ENCODE measurements around the gene ARHGAP9.
A peak's percentile ranks its signal among the peaks of the same experiment; 100 is the strongest.
"Not testable (repeated sequence)": the region's sequence is repeated elsewhere in the genome, so short reads cannot be mapped to it uniquely, and the experiment has no call there.

Gene ARHGAP9

DNA sequence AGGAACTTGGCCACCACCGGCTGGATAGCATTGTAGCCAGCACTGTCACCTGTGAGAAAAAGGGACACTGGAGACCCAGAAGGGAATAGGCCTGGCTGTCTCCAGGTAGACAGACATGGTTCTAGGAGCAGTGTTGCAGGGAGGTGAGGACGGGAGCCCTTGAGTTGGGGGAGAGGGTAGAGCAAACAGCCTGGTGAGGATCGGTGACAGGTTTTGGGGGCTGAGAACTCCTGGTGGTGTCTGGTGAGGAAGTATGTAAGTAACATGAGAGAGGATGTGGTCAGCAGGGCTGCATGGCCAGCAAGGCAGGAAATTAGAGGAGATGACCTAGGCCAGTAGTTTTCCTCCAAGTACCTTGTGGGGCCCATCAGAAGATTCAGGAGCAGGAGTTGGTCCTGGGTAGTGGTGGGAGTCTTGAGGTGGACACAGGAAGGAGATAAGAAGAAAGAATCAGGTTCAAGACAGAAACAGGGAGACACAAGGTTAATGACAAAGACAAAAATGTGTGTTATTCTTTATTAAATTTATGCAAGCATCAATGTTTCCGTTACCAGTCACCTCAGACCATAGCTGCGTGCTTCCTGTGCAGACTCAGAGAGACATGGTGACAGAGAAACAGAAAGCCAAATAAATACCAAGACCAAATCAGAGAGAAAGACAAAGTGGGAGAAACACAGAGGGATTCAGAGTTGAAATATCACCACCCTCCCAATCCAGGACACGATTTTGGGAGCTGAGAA lies at the start of gene ARHGAP9:
ARHGAP9 (minus strand) TSS at position 491 of the 740 bp plus-strand sequence; CDS start at position 31, 460 bp downstream.
- peak; percentile 68 for DNase-seq

GRCh38 chr12:57528831-57529555 lies 49.3 kb upstream of the ARHGAP9 start:
- no peak for DNase-seq

DNA sequence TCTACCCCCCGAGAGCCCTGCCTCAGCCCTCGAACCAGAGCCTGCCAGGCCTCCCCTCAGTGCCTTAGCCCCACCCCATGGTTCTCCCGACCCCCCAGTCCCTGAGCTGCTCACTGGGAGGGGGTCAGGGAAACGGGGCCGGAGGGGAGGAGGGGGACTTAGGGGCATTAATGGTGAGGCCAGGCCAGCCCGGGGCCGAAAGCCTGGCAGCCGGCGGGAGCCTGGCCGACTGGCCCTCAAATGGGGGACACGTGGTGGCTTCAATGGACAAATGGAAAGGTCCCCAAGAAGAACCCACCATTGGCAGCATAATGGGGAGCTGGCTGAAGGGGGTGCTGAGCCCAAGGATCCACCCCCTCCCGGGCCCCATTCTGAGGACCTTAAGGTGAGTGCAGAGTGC lies 48.5 kb upstream of the ARHGAP9 start:
- no peak for DNase-seq

- no peak for DNase-seq
Measured at GRCh38 chr12:57527184-57527583, 47.5 kb upstream of the ARHGAP9 start.

GRCh38 chr12:57526477-57527126 lies 46.9 kb upstream of the ARHGAP9 start:
- DNase-seq = no peak

DNA sequence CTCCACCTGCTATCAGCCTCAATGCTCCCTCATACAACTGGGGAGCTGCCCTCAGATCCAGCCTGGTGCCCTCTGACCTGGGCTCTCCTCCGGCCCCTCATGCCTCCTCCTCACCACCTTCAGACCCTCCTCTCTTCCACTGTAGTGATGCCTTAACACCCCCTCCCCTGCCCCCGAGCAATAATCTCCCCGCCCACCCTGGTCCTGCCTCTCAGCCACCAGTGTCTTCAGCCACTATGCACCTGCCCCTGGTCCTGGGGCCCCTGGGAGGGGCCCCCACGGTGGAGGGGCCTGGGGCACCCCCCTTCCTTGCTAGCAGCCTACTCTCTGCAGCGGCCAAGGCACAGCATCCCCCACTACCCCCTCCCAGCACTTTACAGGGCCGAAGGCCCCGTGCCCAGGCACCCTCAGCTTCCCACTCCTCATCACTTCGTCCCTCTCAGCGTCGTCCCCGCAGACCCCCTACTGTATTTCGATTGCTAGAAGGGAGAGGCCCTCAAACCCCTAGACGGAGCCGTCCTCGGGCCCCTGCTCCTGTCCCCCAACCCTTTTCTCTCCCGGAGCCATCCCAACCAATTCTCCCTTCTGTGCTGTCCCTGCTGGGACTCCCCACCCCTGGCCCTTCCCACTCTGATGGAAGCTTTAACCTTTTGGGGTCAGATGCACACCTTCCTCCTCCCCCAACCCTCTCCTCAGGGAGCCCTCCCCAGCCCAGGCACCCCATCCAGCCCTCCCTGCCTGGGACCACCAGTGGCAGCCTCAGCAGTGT lies 46.1 kb upstream of the ARHGAP9 start:
- no peak for DNase-seq

DNA sequence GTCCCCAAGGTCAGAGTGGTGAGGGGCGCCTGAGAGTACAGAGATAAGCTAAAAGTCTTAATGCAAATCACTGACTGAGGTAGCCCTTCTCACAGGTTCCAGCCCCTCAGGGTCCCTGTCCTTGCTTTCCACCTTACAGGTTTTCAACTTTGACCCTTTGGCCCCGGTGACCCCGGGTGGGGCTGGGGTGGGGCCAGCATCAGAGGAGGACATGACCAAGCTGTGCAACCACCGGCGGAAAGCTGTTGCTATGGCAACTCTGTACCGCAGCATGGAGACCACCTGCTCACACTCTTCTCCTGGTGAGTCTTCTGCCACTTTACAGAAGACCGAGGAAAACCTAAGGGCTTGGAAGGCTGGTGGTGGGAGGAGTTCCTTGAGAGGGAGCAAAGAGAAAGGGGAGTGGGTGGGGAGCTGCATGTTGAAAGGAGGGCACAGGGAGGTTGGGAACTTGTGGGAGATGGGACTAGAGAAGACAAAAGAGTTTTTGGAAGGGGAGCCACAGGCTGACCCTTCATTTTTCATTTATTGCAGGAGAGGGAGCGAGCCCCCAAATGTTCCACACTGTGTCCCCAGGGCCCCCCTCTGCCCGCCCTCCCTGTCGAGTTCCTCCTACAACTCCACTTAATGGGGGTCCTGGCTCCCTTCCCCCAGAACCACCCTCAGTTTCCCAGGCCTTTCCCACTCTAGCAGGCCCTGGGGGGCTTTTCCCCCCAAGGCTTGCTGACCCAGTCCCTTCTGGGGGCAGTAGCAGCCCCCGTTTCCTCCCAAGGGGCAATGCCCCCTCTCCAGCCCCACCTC lies 45.3 kb upstream of the ARHGAP9 start:
- no peak for DNase-seq

GRCh38 chr12:57523706-57524614 lies 44.3 kb upstream of the ARHGAP9 start:
- no peak for DNase-seq

DNA sequence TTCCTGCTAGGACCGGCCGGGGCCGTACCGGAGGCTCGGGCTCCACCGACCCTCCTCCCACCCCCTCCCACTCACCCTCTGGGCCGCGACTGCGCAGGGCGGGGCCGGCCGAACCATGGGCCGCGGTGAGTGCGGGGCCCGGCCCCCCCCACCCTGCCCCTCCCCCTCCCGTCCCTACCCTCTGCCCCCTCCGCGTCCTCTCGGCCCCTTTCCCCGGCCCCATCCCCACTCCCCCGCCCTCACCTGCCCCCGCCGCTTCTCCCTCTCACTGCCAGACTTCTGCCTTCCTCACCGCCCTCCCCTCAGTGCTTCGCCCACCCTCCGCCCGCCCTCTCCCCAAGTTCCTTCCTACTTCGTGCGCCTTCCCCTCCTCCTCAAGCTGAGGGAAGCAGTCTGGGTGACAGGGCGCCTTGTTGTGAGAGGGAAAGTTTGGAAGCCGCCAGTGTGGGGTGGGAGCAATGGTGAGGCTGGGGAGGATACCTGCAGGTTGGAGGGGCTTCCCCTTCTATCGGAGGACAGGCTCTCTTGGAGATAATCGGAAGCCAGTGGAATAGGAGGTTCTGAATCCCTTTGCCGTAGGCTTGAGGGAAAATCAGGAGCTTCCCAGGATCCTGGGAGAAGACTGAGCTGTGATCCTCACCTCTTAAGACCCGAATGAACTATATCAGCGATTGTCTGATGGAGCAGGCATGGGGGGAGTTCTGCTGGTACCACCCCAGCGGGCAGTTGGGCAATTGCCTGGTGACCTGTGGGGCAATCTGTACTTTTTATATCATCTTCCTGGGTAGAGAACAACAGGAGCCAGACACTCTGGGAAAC lies 43.4 kb upstream of the ARHGAP9 start:
- DNase-seq = peak; percentile 42

GRCh38 chr12:57522011-57522886 lies 42.6 kb upstream of the ARHGAP9 start, which contains the start of gene MBD6:
TSS of gene MBD6 (plus strand) at chr12:57522824. CDS start at chr12:57524304, 1,480 bp downstream.
- DNase-seq = peak; percentile 90

DNA sequence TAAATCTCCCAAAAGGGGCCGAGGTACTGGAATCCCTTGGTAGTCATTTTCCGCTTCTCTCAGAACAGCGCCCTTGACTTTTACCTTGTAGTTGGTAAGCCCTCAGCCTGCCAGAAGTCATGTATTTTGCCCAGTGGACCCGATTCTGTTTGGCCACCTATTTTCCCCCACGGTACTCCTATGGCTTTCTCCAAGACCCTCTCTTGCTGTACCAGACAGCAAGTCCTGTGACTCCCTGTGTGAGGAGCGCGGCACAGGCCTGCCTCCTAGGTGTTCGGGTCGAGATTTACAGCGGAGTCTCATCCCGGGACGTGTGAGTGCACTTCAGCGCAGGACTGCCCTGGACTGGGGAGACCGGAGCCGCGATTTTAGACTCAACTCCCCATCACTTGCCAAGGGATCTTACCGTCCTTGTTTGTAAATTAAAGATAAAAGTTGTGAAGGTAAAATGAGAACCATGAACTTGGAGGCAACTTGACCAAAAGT lies 41.9 kb upstream of the ARHGAP9 start:
- DNase-seq = no peak

DNA sequence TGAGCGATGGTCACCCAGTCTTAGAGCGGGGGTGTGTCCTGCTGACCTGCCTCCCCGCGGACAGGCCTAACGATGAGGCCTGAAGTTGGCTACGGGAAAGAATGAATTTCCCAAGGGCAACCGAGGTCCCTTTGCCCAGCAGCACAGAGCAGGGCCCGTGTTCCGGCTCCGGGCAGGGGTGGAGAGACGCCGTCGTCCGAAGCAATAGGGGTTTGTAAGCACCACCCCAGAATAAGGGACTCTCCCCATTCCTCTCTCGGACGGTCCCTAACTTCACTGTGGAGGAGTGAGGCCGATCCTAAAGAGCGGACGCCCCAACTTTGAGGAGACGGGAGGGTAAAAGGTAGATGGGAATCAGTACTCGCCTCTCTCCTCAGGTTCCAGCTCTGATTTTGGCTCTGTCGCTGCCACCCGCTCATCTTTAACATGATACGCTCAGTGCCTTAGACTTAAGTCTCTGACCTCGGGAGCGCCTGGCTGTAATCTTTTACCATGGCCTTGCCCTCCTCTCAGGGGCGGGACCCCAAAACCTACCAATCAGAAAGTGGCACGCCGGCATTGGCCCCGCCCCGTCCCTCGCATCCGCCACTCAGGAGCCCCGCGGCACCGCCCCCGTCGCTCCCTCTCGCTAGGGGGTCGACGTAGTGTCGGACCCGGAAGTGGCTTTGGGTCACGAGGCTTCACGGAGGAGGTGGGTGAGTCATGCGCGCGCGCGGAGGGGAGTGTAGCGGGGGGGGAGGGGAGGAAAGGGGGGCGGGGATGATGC lies 40.6 kb upstream of the ARHGAP9 start, which contains the start of gene DDIT3:
DDIT3 (minus strand) TSS at position 462 of the 766 bp plus-strand sequence. CDS start 3,108 bp downstream, outside the sequence.
- peak; percentile 100 for DNase-seq

GRCh38 chr12:57519796-57520052 lies 40.1 kb upstream of the ARHGAP9 start:
- DNase-seq = peak; percentile 27

DNA sequence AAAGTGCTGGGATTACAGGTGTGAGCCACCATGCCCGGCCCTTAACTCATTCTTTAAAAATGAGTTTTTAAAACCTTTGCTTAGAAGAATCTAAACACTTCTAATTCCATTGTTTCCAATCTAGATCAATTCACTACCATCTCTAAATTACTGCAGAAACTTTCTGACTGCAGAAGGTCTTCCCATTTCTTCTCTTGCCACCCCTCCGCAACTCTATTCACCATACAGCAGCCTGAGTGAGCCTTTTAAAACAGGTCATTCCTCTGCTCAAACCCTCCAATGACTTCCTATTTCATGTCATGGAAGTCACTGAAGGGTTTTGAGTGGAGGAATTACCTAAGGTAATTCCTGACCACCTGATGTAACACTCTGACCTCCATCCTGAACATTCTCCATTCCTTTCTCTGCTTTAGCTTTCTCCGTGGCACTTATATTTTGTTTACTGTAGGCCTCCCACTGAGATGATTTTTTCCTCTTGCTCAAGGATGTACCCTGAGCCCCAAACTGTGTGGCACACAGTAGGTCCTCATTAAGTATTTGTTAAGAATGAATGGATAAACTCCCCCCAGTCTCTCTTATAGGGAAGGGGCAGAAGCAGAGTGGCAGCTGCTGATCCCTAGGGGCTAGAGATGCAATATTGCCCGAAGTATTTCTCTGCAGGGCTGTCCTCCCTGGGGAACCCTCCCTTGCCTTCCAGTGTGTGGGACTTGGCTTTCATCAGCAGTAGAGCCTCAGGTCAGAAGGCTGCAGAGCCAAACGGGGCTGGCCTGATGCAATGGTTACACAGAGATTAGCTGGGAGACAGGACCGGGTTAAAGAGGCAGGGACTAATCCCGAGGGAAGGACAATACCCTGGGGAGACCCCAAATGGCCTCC lies 39.5 kb upstream of the ARHGAP9 start:
- DNase-seq = peak; percentile 29

DNA sequence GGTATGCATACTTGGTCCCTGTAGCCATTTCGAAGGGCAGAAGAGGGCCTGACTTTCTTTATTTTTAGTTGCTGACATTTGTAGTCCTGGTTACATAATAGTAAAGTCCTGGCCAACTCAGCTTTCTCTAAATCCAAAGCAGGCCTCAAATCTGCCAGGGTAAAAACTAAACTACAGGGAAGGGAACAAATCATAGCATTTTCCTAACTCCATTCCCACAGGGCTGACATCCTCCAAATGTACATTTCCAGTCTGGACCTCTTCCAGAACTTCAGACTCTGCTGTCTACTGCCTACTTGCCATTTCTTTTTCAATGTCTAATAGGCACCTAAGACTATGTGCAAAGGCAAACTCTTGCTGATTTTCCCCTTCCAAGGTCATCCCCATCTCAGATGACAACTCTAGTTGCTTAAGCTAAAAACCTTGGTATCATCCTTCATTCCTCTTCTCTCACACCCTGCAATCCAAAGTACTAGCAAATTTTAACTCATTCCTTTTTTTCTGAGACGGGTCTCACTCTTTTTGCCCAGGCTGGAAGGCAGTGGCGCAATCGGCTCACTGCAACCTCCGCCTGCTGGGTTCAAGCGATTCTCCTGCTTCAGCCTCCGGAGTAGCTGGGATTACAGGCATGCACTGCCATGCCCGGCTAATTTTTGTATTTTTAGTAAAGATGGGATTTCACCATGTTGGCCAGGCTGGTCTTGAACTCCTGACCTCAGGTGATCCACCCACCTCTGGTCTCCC lies 38.7 kb upstream of the ARHGAP9 start:
- no peak for DNase-seq

DNA sequence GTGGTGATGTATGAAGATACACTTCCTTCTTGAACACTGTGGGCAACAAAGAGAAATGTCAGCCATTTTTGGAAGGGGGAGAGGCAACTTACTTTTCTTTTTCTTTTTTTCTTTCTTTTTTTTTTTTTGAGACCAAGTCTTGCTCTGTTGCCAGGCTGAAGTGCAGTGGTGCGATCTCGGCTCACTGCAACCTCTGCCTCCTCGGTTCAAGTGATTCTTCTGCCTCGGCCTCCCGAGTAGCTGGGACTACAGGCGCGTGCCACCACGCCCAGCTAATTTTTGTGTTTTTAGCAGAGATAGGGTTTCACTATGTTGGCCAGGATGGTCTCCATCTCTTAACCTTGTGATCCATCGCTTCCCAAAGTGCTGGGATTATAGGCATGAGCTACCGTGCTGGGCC lies 38.1 kb upstream of the ARHGAP9 start:
- not testable (repeated sequence) for DNase-seq

All from stimulated activated CD4-positive, alpha-beta T cell treated with anti-CD3 and anti-CD28 coated beads, Interleukin-4, amount 100 ng/mL, for 24 hours (primary cell).